Mesenchymal stem cell (in vitro differentiated cells and primary cell): Measurements from ENCODE around the gene TBXA2R.
"Not testable (repeated sequence)": the region's sequence is repeated elsewhere in the genome, so short reads cannot be mapped to it uniquely, and the experiment has no call there.

Experiments
- DNase-seq: peaks from one replicate; pipeline ENCODE4 v3.0.0-alpha.2; 2013
- H2AFZ ChIP-seq: one replicate; pipeline ENCODE4 v1.6.1; 2013; ENCODE audit warnings: low read depth, mild to moderate bottlenecking, control low read depth, inconsistent platforms, low read length, moderate library complexity
- H2AK5ac ChIP-seq: 2 replicates; pipeline ENCODE4 v1.6.1; 2013; ENCODE audit warnings: low read length, moderate library complexity, mild to moderate bottlenecking, inconsistent platforms; ENCODE audit not compliant: severe bottlenecking
- H2BK120ac ChIP-seq: one replicate; pipeline ENCODE4 v1.6.1; 2013; ENCODE audit warnings: low read depth, mild to moderate bottlenecking, inconsistent platforms, low read length, moderate library complexity
- H2BK12ac ChIP-seq, 2 experiments: one replicate each; pipeline ENCODE4 v1.6.1; 2013; ENCODE audit warnings: inconsistent platforms in 2 of 2, low read length in 2 of 2, mild to moderate bottlenecking in 2 of 2, moderate library complexity in 2 of 2, control low read depth in 1 of 2
- H2BK15ac ChIP-seq: one replicate; pipeline ENCODE4 v1.6.1; 2013; ENCODE audit warnings: mild to moderate bottlenecking, low read depth, inconsistent platforms; ENCODE audit not compliant: poor library complexity, severe bottlenecking
- H2BK5ac ChIP-seq: 2 replicates; pipeline ENCODE4 v1.6.1; 2013; ENCODE audit warnings: low read depth, mild to moderate bottlenecking, low read length, control low read depth, inconsistent platforms; ENCODE audit not compliant: poor library complexity, severe bottlenecking
- H3K14ac ChIP-seq, 2 experiments: one replicate each; pipeline ENCODE4 v1.6.1; 2013; ENCODE audit warnings: inconsistent platforms in 2 of 2, low read length in 2 of 2, control low read depth in 1 of 2, mild to moderate bottlenecking in 1 of 2, moderate library complexity in 1 of 2
- H3K18ac ChIP-seq, 2 experiments: one replicate each; pipeline ENCODE4 v1.6.1; 2013; ENCODE audit warnings: inconsistent platforms in 2 of 2, low read length in 2 of 2, control low read depth in 1 of 2, low read depth in 1 of 2, mild to moderate bottlenecking in 1 of 2
- H3K23ac ChIP-seq, 2 experiments: one replicate each; pipeline ENCODE4 v1.6.1; 2013; ENCODE audit warnings: inconsistent platforms in 2 of 2, low read length in 2 of 2, mild to moderate bottlenecking in 2 of 2, moderate library complexity in 2 of 2, control low read depth in 1 of 2
- H3K27ac ChIP-seq: 2 replicates; pipeline ENCODE4 v1.5.1; 2013; ENCODE audit warnings: mild to moderate bottlenecking, moderate library complexity, low read length, control low read depth, inconsistent platforms; ENCODE audit not compliant: poor library complexity, severe bottlenecking
- H3K27me3 ChIP-seq, 2 experiments: 2 replicates each; pipeline versions ENCODE4 v1.6.1 to v1.7.0; 2013; ENCODE audit warnings: low read length in 2 of 2, mild to moderate bottlenecking in 2 of 2, moderate library complexity in 2 of 2, control low read depth in 1 of 2, inconsistent platforms in 1 of 2; ENCODE audit not compliant: control insufficient read depth in 1 of 2, insufficient read depth in 1 of 2
- H3K36me3 ChIP-seq, 2 experiments: 2 replicates each; pipeline versions ENCODE4 v1.6.1 to v1.7.0; 2013; ENCODE audit warnings: low read length in 2 of 2, control low read depth in 1 of 2, inconsistent platforms in 1 of 2, low read depth in 1 of 2, mild to moderate bottlenecking in 1 of 2; ENCODE audit not compliant: insufficient read depth in 2 of 2, control insufficient read depth in 1 of 2
- H3K4ac ChIP-seq, 2 experiments: one replicate each; pipeline ENCODE4 v1.6.1; 2013; ENCODE audit warnings: inconsistent platforms in 2 of 2, low read length in 2 of 2, mild to moderate bottlenecking in 2 of 2, moderate library complexity in 2 of 2, control low read depth in 1 of 2, low read depth in 1 of 2
- H3K4me1 ChIP-seq: 2 replicates; pipeline ENCODE4 v1.6.1; 2013; ENCODE audit warnings: low read depth, low read length, control low read depth; ENCODE audit not compliant: control insufficient read depth, insufficient read depth
- H3K4me2 ChIP-seq: 2 replicates; pipeline ENCODE4 v1.6.1; 2013; ENCODE audit warnings: low read length, mild to moderate bottlenecking, inconsistent platforms; ENCODE audit not compliant: poor library complexity, severe bottlenecking
- H3K4me3 ChIP-seq, 2 experiments: 2 replicates each; pipeline versions ENCODE4 v1.5.1 to v1.7.0; 2013; ENCODE audit warnings: low read length in 2 of 2, mild to moderate bottlenecking in 2 of 2, control low read depth in 1 of 2, low read depth in 1 of 2; ENCODE audit not compliant: insufficient read depth in 1 of 2
- H3K79me1 ChIP-seq: replicated peaks from 2 replicates; pipeline ENCODE4 v1.6.1; 2013; ENCODE audit warnings: mild to moderate bottlenecking, control low read depth, low read length, inconsistent platforms; ENCODE audit not compliant: poor library complexity, severe bottlenecking
- H3K9ac ChIP-seq: 2 replicates; pipeline ENCODE4 v1.7.0; 2013; ENCODE audit warnings: mild to moderate bottlenecking, low read length, moderate library complexity
- H3K9me3 ChIP-seq: 2 replicates; pipeline ENCODE4 v1.7.0; 2013; ENCODE audit warnings: mild to moderate bottlenecking, low read length; ENCODE audit not compliant: control insufficient read depth
- H4K8ac ChIP-seq: one replicate; pipeline ENCODE4 v1.6.1; 2013; ENCODE audit warnings: inconsistent platforms, mild to moderate bottlenecking, low read length, moderate library complexity
- H4K91ac ChIP-seq: one replicate; pipeline ENCODE4 v1.6.1; 2013; ENCODE audit warnings: mild to moderate bottlenecking, low read length, inconsistent platforms
- WGBS: methylation state at CpG from one replicate; pipeline ENCODE4 v1.1.7; 2013; ENCODE audit warnings: mixed read lengths; 5-methylcytosine and 5-hydroxymethylcytosine counted together

Gene TBXA2R

DNA sequence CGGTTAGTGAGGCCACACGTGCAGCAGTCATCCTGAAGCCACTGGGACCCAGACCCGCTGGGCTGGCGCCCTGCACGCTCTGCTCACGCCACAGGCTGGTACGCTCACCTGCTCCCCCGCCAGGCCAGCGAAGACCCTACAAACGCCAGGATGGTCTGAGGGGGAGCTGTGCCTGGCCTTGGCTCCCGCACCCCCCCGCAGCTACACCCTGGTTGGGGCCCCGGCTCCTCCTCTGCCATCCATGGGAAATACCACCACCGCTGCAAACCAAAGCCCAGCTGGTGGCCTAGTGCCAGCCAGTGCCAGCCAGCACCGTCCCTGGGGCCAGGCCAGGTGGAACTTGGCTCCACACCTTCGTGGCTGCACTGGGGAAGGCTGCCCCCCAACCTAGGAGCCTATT lies 43.2 kb upstream of the TBXA2R start:
- H3K79me1 ChIP-seq: peaks cover 62% of the 10 kb centered on the region
- H3K9ac ChIP-seq: no peak overlapping the region
- no peak overlapping the region for H4K91ac ChIP-seq
- WGBS: 95% methylated on average over 16 of the region's 16 CpGs
- no peak overlapping the region for H3K14ac ChIP-seq
- peak overlapping the region; percentile 12 for H4K8ac ChIP-seq
- no peak overlapping the region for H2BK15ac ChIP-seq
- peaks cover 7% of the 10 kb centered on the region for H3K4me1 ChIP-seq
- H2BK12ac ChIP-seq: no peak overlapping the region
- no peak overlapping the region for H3K27ac ChIP-seq
- H3K9me3 ChIP-seq: no peaks in the 10 kb centered on the region
- H2AFZ ChIP-seq: no peak overlapping the region
- no peak for DNase-seq
- H3K23ac ChIP-seq: no peak overlapping the region
- H3K18ac ChIP-seq: no peak overlapping the region
- H2BK120ac ChIP-seq: no peak overlapping the region
- peaks cover 51 to 88% of the 10 kb centered on the region in 2 experiments for H3K36me3 ChIP-seq
- no peak overlapping the region for H3K4me2 ChIP-seq
- H2AK5ac ChIP-seq: no peak overlapping the region
- H3K4ac ChIP-seq: no peak overlapping the region
- H3K27me3 ChIP-seq: no peaks in the 10 kb centered on the region
- no peak overlapping the region for H3K4me3 ChIP-seq
- no peak overlapping the region for H2BK5ac ChIP-seq

DNA sequence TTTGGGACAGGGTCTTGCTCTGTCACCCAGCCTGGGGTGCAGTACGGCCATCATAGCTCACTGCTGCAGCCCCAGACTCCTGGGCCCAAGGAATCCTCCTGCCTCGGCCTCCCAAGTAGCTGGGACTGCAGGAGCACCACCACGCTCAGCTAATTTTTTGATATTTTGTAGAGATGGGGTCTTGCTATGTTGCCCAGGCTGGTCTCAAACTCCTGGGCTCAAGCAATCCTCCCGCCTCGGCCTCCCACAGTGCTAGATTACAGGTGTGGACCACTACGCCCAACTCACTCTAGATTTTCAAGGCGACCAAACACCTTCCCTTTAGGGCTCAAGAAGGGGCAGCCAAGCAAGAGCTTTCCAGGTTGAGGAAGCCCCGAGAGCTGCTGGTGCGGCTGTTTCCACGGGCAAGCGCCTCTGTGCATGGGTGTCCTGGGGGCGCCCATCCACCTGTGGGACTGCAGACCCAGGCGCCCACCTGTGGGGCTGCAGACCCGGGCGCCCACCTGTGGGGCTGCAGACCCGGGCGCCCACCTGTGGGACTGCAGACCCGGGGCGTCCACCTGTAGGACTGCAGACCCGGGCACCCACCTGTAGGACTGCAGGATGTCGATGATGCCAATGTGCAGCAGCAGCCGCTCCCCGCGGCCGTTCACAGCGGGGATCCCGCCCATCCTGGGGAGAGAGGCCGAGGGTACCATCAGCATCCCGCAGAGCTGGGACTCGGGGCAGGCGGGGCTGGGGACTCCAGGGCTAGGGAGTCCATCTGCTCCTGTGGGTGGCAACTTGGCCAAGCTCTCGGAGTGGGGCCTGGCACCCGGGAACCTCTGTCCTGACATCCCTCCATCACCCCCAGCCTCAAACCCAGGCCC lies 41.6 kb upstream of the TBXA2R start:
- no peak overlapping the region for H2BK5ac ChIP-seq

DNA sequence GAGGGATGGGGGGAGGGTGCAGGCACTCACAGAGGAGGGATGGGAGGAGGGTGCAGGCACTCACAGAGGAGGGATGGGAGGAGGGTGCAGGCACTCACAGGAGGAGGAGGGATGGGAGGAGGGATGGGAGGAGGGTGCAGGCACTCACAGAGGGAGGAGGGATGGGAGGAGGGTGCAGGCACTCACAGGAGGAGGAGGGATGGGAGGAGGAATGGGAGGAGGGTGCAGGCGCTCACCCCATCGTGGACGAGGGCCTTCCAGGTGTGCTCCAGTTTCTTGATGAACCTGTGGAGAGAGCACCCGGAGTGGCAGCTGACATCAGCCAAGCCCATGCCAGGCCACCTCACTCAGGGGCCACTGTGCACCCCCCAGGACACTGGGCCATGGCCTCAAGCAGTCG lies 40.4 kb upstream of the TBXA2R start:
- H3K4ac ChIP-seq, H3K27me3 ChIP-seq, H3K18ac ChIP-seq, H2BK15ac ChIP-seq, H3K23ac ChIP-seq, H3K9ac ChIP-seq, H2BK120ac ChIP-seq, DNase-seq, H2AK5ac ChIP-seq, H2AFZ ChIP-seq, H4K91ac ChIP-seq, H2BK5ac ChIP-seq, H3K14ac ChIP-seq, H3K4me3 ChIP-seq, H2BK12ac ChIP-seq, H3K9me3 ChIP-seq, H3K4me1 ChIP-seq, H3K27ac ChIP-seq, H3K4me2 ChIP-seq: not testable (repeated sequence)
- WGBS: 89% methylated on average over 5 of the region's 5 CpGs
- Histone ChIP-seq H3K36me3 (peaks cover 51 to 93% of the 10 kb centered on the region in 2 experiments), H4K8ac (peak overlapping the region; percentile 50), H3K79me1 (peaks cover 65% of the 10 kb centered on the region)

More for the DNA sequence above, 41.6 kb upstream of the TBXA2R start:
- no peak overlapping the region for H4K8ac ChIP-seq
- no peak overlapping the region for H2BK15ac ChIP-seq
- H3K27ac ChIP-seq: no peak overlapping the region
- H3K23ac ChIP-seq: no peak overlapping the region
- no peak overlapping the region for H2BK12ac ChIP-seq
- no peak overlapping the region for H2AK5ac ChIP-seq
- H3K27me3 ChIP-seq: no peaks in the 10 kb centered on the region
- H3K9ac ChIP-seq: no peak overlapping the region
- H3K4me1 ChIP-seq: peaks cover 6% of the 10 kb centered on the region
- DNase-seq: no peak
- no peak overlapping the region for H3K4ac ChIP-seq
- H2BK120ac ChIP-seq: no peak overlapping the region
- H4K91ac ChIP-seq: no peak overlapping the region
- no peak overlapping the region for H3K14ac ChIP-seq
- H3K36me3 ChIP-seq: peaks cover 50 to 93% of the 10 kb centered on the region in 2 experiments
- WGBS: 98% methylated on average over 31 of the region's 33 CpGs
- H3K79me1 ChIP-seq: peaks cover 66% of the 10 kb centered on the region
- H3K4me2 ChIP-seq: no peak overlapping the region
- H2AFZ ChIP-seq: no peak overlapping the region
- H3K18ac ChIP-seq: no peak overlapping the region
- no peaks in the 10 kb centered on the region for H3K9me3 ChIP-seq
- no peak overlapping the region for H3K4me3 ChIP-seq

DNA sequence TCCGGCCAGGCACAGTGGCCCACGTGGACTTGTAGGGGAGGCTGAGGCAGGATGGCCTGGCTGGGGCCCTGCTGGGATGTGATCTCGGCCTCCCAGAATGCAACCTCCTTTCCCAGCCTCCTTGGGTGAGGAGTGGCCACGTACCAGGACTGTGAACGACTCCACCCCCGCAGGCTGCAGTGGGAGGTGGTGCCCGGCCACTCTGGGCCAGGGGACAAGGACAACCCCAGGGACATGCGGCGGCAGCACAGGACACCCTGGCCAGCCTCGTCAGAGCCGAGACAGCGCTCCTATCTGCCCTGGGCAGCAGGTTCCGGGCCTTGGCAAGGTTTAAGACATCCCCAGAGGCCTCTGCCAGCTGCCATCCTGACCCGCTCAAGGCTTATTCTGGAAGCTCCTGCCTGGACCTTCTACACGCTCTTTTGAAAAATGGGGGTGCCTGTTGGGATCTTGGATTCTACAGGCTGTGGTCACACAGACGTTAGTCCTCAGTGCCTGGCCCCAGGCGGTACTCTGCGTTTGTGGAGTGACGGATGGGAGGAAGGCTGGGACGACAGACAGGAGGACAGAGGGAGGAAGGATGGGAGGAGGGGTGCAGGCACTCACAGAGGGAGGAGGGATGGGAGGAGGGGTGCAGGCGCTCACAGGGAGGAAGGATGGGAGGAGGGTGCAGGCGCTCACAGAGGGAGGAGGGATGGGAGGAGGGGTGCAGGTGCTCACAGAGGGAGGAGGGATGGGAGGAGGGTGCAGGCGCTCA lies 39.8 kb upstream of the TBXA2R start:
- H3K27ac ChIP-seq: no peak overlapping the region
- H3K18ac ChIP-seq: no peak overlapping the region
- no peak overlapping the region for H3K14ac ChIP-seq
- no peak overlapping the region for H2AFZ ChIP-seq
- no peak for DNase-seq
- no peak overlapping the region for H3K9ac ChIP-seq
- no peak overlapping the region for H2BK5ac ChIP-seq
- WGBS: 95% methylated on average over 23 of the region's 23 CpGs
- peaks cover 5% of the 10 kb centered on the region for H3K4me1 ChIP-seq
- no peaks in the 10 kb centered on the region for H3K27me3 ChIP-seq
- no peak overlapping the region for H4K91ac ChIP-seq
- peaks cover 65% of the 10 kb centered on the region for H3K79me1 ChIP-seq
- H3K4me3 ChIP-seq: no peak overlapping the region
- no peak overlapping the region for H3K4ac ChIP-seq
- H2BK15ac ChIP-seq: no peak overlapping the region
- no peak overlapping the region for H3K4me2 ChIP-seq
- no peak overlapping the region for H3K23ac ChIP-seq
- H4K8ac ChIP-seq: no peak overlapping the region
- peaks cover 52 to 93% of the 10 kb centered on the region in 2 experiments for H3K36me3 ChIP-seq
- no peak overlapping the region for H2BK120ac ChIP-seq
- no peak overlapping the region for H2AK5ac ChIP-seq
- H3K9me3 ChIP-seq: no peaks in the 10 kb centered on the region
- H2BK12ac ChIP-seq: no peak overlapping the region
